A204.1 (cell line): ENCODE results near the gene TRAPPC3L.

Source experiments
- FAIRE-seq: peaks from 2 replicates; lab custom pipeline; 2012; peaks lifted over from hg19 to GRCh38; lab: Jason Lieb, UNC

Gene TRAPPC3L

GRCh38 chr6:116556814-116557415 lies 11.4 kb upstream of the TRAPPC3L start:
- FAIRE-seq: no peak

- FAIRE-seq: no peak
Measured at GRCh38 chr6:116556065-116556464, 10.6 kb upstream of the TRAPPC3L start.

GRCh38 chr6:116553451-116553850 lies 8.0 kb upstream of the TRAPPC3L start, which contains the start of gene CALHM4:
CALHM4 (plus strand) TSS chr6:116553751; CDS start chr6:116553794, 43 bp downstream.
- FAIRE-seq: no peak

GRCh38 chr6:116550796-116551195 lies 5.3 kb upstream of the TRAPPC3L start:
- no peak for FAIRE-seq

GRCh38 chr6:116547358-116547757 lies 1.9 kb upstream of the TRAPPC3L start:
- no peak for FAIRE-seq

GRCh38 chr6:116543149-116543548 lies 2.3 kb downstream of the TRAPPC3L start:
- FAIRE-seq: no peak

- no peak for FAIRE-seq
Measured at GRCh38 chr6:116542426-116542825, 3.1 kb downstream of the TRAPPC3L start.

- FAIRE-seq: peak; percentile 96
Measured at GRCh38 chr6:116536216-116536621, 9.3 kb downstream of the TRAPPC3L start.

- FAIRE-seq: no peak
Measured at GRCh38 chr6:116535109-116535508, 10.4 kb downstream of the TRAPPC3L start.

GRCh38 chr6:116533233-116533957 lies 12.1 kb downstream of the TRAPPC3L start:
- no peak for FAIRE-seq

GRCh38 chr6:116531675-116532570 lies 13.6 kb downstream of the TRAPPC3L start:
- FAIRE-seq: peak; percentile 96

GRCh38 chr6:116530436-116530835 lies 15.0 kb downstream of the TRAPPC3L start:
- FAIRE-seq: no peak

- no peak for FAIRE-seq
Measured at GRCh38 chr6:116529466-116530290, 15.8 kb downstream of the TRAPPC3L start.

GRCh38 chr6:116528780-116529179 lies 16.7 kb downstream of the TRAPPC3L start:
- no peak for FAIRE-seq

- FAIRE-seq: no peak
Measured at GRCh38 chr6:116528133-116528532, 17.4 kb downstream of the TRAPPC3L start.

- no peak for FAIRE-seq
Measured at GRCh38 chr6:116524236-116524635, 21.2 kb downstream of the TRAPPC3L start.

GRCh38 chr6:116522896-116523295 lies 22.6 kb downstream of the TRAPPC3L start:
- FAIRE-seq: no peak

GRCh38 chr6:116518621-116519368 lies 26.7 kb downstream of the TRAPPC3L start:
- no peak for FAIRE-seq

- no peak for FAIRE-seq
Measured at GRCh38 chr6:116515141-116515540, 30.3 kb downstream of the TRAPPC3L start.

- FAIRE-seq: no peak
Measured at GRCh38 chr6:116514111-116514510, 31.4 kb downstream of the TRAPPC3L start.

- no peak for FAIRE-seq
Measured at GRCh38 chr6:116513224-116513875, 32.1 kb downstream of the TRAPPC3L start.
